Measurements from ENCODE around the gene ATG4B. TPM values are rescaled to one million over a fixed set of nuclear protein-coding genes. Genes with fewer than 3 reads are reported as not detected.

The ATG4B gene
- total RNA-seq, 1 donor from 2014 or later, result 142 TPM

- no peaks in the 10 kb centered on the region for H3K4me1 Mint-ChIP-seq (ENCODE audit: low read depth)
Measured at GRCh38 chr2:241649927-241650326, 12.4 kb downstream of the ATG4B start.

DNA sequence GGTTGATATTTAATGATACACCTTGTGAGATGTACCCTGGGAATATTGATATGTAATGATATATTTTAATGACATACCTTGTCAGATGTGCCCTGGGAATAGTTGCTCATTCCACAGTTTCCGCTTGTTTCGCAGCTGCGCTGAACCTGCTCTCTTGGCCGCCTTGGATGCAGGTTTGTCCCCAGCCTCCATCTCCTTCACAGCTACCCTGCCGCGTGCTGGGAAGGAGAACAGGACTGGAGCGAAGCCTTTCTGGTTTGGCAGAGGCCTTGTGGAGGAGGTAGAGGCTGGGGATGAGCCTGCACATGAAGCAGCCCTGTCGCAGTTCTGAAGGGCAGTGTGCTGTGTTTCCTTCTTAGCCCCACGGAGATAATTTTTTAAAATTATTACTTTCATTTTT is 14.6 kb downstream of the ATG4B start:
- no peak overlapping the region for H3K27ac Mint-ChIP-seq

More at GRCh38 chr2:241649927-241650326, 12.4 kb downstream of the ATG4B start:
- TF ChIP-seq CTCF (IDR thresholded peaks at IDR 0.05; ENCODE audit: unreplicated experiment), result no peak
- H3K27me3 Mint-ChIP-seq, result no peaks in the 10 kb centered on the region
- no peaks in the 10 kb centered on the region for H3K9me3 Mint-ChIP-seq (ENCODE audit: low read depth)
- H3K36me3 Mint-ChIP-seq (ENCODE audit: insufficient read depth), result peaks cover 4% of the 10 kb centered on the region
- no peak overlapping the region for H3K27ac Mint-ChIP-seq
- H3K4me3 Mint-ChIP-seq (ENCODE audit: low read depth), result no peak overlapping the region
- DNase-seq (ENCODE audit: low spot score, unreplicated experiment), result no peak

DNA sequence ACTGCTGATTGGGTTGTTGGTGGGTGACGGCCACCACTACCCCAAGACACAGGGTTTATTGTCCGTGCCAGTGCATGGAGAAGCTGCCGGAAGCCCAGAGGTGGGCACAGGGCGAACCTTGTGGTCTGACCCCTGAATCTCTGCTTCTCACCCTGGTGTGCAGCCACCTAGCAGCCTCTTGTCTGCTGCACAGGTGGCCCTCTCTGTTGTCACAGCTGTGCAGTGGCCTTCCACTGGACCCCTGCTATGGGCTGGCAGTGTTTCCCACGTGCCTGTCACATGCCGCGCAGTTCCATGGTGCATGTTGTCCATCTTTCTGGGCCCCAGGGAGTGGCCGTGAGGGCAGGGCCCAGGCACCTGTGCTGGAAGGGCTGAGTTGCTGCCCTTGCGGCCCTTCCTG is 15.2 kb downstream of the ATG4B start:
- peaks cover 11% of the 10 kb centered on the region for H3K36me3 Mint-ChIP-seq (ENCODE audit: insufficient read depth)
- H3K4me3 Mint-ChIP-seq (ENCODE audit: low read depth), result no peak overlapping the region
- TF ChIP-seq CTCF (IDR thresholded peaks at IDR 0.05; ENCODE audit: unreplicated experiment), result no peak
- no peaks in the 10 kb centered on the region for H3K27me3 Mint-ChIP-seq
- H3K27ac Mint-ChIP-seq, result no peak overlapping the region
- no peaks in the 10 kb centered on the region for H3K9me3 Mint-ChIP-seq (ENCODE audit: low read depth)
- DNase-seq (ENCODE audit: low spot score, unreplicated experiment), result no peak
- H3K4me1 Mint-ChIP-seq (ENCODE audit: low read depth), result no peaks in the 10 kb centered on the region

More for the DNA sequence above, 14.6 kb downstream of the ATG4B start:
- H3K9me3 Mint-ChIP-seq (ENCODE audit: low read depth), result no peaks in the 10 kb centered on the region
- DNase-seq (ENCODE audit: low spot score, unreplicated experiment), result no peak
- peaks cover 8% of the 10 kb centered on the region for H3K36me3 Mint-ChIP-seq (ENCODE audit: insufficient read depth)
- no peak overlapping the region for H3K4me3 Mint-ChIP-seq (ENCODE audit: low read depth)
- H3K4me1 Mint-ChIP-seq (ENCODE audit: low read depth), result no peaks in the 10 kb centered on the region
- no peaks in the 10 kb centered on the region for H3K27me3 Mint-ChIP-seq
- no peak for TF ChIP-seq CTCF (IDR thresholded peaks at IDR 0.05; ENCODE audit: unreplicated experiment)

DNA sequence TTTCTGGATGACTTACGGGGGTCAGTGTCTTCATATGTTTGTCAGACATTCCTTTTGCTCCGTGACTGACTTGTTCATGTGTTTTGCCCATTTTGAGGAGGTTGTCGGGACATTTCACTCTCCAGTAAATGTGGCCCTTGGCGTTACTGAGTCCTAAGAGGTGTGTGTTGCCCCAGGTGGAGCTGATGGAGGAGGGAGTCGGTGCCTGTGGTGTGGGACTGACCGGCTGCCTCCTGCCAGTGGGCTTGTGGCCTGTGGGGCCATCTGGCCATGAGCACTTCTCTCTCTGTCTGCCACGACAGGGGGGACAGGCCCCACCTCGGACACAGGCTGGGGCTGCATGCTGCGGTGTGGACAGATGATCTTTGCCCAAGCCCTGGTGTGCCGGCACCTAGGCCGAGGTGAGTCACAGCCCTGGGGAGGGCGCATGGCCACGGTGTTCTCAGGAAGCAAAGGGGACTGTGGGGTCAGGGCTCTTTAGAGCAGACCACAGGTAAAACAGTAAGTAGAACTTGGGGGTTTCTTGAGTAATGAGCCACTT is 15.8 kb downstream of the ATG4B start:
- no peak overlapping the region for H3K27ac Mint-ChIP-seq

DNA sequence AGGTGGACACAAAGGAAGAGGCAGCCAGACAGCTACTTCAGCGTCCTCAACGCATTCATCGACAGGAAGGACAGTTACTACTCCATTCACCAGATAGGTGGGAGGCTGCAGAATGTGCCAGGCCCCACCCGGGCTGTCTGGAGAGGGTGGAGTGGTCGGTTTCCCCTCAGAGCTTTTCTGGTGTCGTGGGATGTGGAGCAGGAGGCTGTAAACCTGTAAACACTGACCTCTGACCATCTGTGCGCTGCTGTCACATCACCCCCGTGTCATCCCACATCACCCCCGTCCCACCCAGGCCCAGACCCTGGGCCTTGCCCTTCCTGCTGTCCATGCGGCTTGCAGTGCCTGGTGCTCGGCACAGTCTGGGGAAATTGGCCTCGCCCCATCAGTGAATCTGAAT is 17.1 kb downstream of the ATG4B start:
- Mint-ChIP-seq H3K4me1 (ENCODE audit: low read depth) (no peaks in the 10 kb centered on the region), H3K27me3 (no peaks in the 10 kb centered on the region), H3K9me3 (ENCODE audit: low read depth) (no peaks in the 10 kb centered on the region), H3K4me3 (ENCODE audit: low read depth) (no peak overlapping the region), H3K27ac (no peak overlapping the region), H3K36me3 (ENCODE audit: insufficient read depth) (peaks cover 16% of the 10 kb centered on the region)
- no peak for DNase-seq (ENCODE audit: low spot score, unreplicated experiment)
- no peak for TF ChIP-seq CTCF (IDR thresholded peaks at IDR 0.05; ENCODE audit: unreplicated experiment)

More for the DNA sequence above, 15.8 kb downstream of the ATG4B start:
- Mint-ChIP-seq H3K36me3 (ENCODE audit: insufficient read depth) (peaks cover 12% of the 10 kb centered on the region), H3K4me1 (ENCODE audit: low read depth) (no peaks in the 10 kb centered on the region), H3K9me3 (ENCODE audit: low read depth) (no peaks in the 10 kb centered on the region), H3K27me3 (no peaks in the 10 kb centered on the region), H3K4me3 (ENCODE audit: low read depth) (no peak overlapping the region)
- no peak for DNase-seq (ENCODE audit: low spot score, unreplicated experiment)
- no peak for TF ChIP-seq CTCF (IDR thresholded peaks at IDR 0.05; ENCODE audit: unreplicated experiment)
